Measurements from ENCODE around the gene CDHR2. TPM values are rescaled to one million over a fixed set of nuclear protein-coding genes. Genes with fewer than 3 reads are reported as not detected.

The CDHR2 gene
- total and polyA plus RNA-seq, 2 of the 13 experiments (the other 11 are each of a cell fraction or from before 2014, with no cell fraction given) = 17.9 to 20.9 TPM

GRCh38 chr5:176515396-176515795 lies 33.7 kb upstream of the CDHR2 start:
- Histone ChIP-seq H3K9me3 (ENCODE audit: low read length) (no peaks in the 10 kb centered on the region), H3K27me3 (ENCODE audit: control insufficient read depth in 1 of 2, insufficient read depth in 2 of 2, low read length in 2 of 2) (peaks cover 0 to 2% of the 10 kb centered on the region in 2 experiments; a peak in 2 of 5 replicates), H3K36me3 (replicated peaks in 1 of 2; ENCODE audit: control insufficient read depth in 1 of 2, insufficient read depth in 2 of 2, low read length in 2 of 2) (no peaks in the 10 kb centered on the region), H2AFZ (ENCODE audit: low read length) (no peak overlapping the region), H3K79me2 (ENCODE audit: insufficient read depth, low read length) (no peaks in the 10 kb centered on the region), H3K4me2 (ENCODE audit: low read depth, low read length) (no peak overlapping the region), H3K27ac (ENCODE audit: extremely low read length, insufficient read depth, low read length) (no peak overlapping the region), H3K9ac (ENCODE audit: insufficient read depth, low read depth, low read length) (no peak overlapping the region), H3K4me1 (ENCODE audit: insufficient read depth, low read length) (peaks cover 14% of the 10 kb centered on the region), H4K20me1 (ENCODE audit: insufficient read depth, low read length) (no peaks in the 10 kb centered on the region), H3K4me3 (replicated peaks in 1 of 3; ENCODE audit: insufficient read depth in 1 of 3, low read depth in 2 of 3, low read length in 3 of 3) (no peak overlapping the region)
- FAIRE-seq (no peak), DNase-seq (ENCODE audit: low spot score) (no peak), ATAC-seq (no peak)
- no TSS peak for BruUV-seq (replicated peaks)
- ChIA-PET CTCF (ENCODE audit: low intra/inter-chr PET ratio, low total read pairs) (no interaction called here), POLR2A (no interaction called here)
- intact Hi-C loops (cut with micrococcal nuclease; ENCODE audit: unreplicated experiment) = no loop called here
- TF ChIP-seq SP2 (CRISPR knock-in tag; IDR thresholded peaks at IDR 0.05) (no peak), MEIS1 (CRISPR knock-in tag; IDR thresholded peaks at IDR 0.05; ENCODE audit: borderline replicate concordance) (no peak), EED (CRISPR knock-in tag; IDR thresholded peaks at IDR 0.05) (no peak), FOXK2 (IDR thresholded peaks at IDR 0.05) (no peak)
- 46% methylated on average over 4 of the region's 4 CpGs for whole genome bisulfite sequencing (ENCODE audit: low lambda C conversion rate)
- in situ Hi-C loops (cut with HindIII; ENCODE audit: extremely low pct_ligation_motif_present, low pct_unique_long_range_greater_than_20kb) = no loop called here

- intact Hi-C loops (cut with micrococcal nuclease; ENCODE audit: unreplicated experiment) = no loop called here
- no peaks in the 10 kb centered on the region for H3K9me3 ChIP-seq (ENCODE audit: low read length)
- WGBS (ENCODE audit: low lambda C conversion rate) = 40% methylated on average over 7 of the region's 7 CpGs
- no peak overlapping the region for H3K4me3 ChIP-seq (replicated peaks in 1 of 3; ENCODE audit: insufficient read depth in 1 of 3, low read depth in 2 of 3, low read length in 3 of 3)
- no peak overlapping the region for H3K9ac ChIP-seq (ENCODE audit: insufficient read depth, low read depth, low read length)
- H3K27me3 ChIP-seq (ENCODE audit: control insufficient read depth in 1 of 2, insufficient read depth in 2 of 2, low read length in 2 of 2) = peaks cover 0 to 8% of the 10 kb centered on the region in 2 experiments; a peak in 1 of 5 replicates
- in situ Hi-C loops (cut with HindIII; ENCODE audit: extremely low pct_ligation_motif_present, low pct_unique_long_range_greater_than_20kb) = no loop called here
- no peaks in the 10 kb centered on the region for H4K20me1 ChIP-seq (ENCODE audit: insufficient read depth, low read length)
- H2AFZ ChIP-seq (ENCODE audit: low read length) = no peak overlapping the region
- H3K36me3 ChIP-seq (replicated peaks in 1 of 2; ENCODE audit: control insufficient read depth in 1 of 2, insufficient read depth in 2 of 2, low read length in 2 of 2) = no peaks in the 10 kb centered on the region
- ATAC-seq = no peak
- no peak overlapping the region for H3K27ac ChIP-seq (ENCODE audit: extremely low read length, insufficient read depth, low read length)
- H3K79me2 ChIP-seq (ENCODE audit: insufficient read depth, low read length) = no peaks in the 10 kb centered on the region
- ChIA-PET POLR2A (no interaction called here), CTCF (ENCODE audit: low intra/inter-chr PET ratio, low total read pairs) (no interaction called here)
- no TSS peak for BruUV-seq (replicated peaks)
- FAIRE-seq = no peak
- 0 out of 2 replicates have a peak overlapping the region, but pooled peaks have one; percentile 3 for H3K4me2 ChIP-seq (ENCODE audit: low read depth, low read length)
- DNase-seq (ENCODE audit: low spot score) = no peak
- H3K4me1 ChIP-seq (ENCODE audit: insufficient read depth, low read length) = peaks cover 29% of the 10 kb centered on the region
- TF ChIP-seq GLMP (CRISPR knock-in tag; IDR thresholded peaks at IDR 0.05; ENCODE audit: borderline replicate concordance) = no peak
- TF ChIP-seq CHD4 (IDR thresholded peaks at IDR 0.05; ENCODE audit: borderline replicate concordance, low read length) = no peak
- TF ChIP-seq MAZ (IDR thresholded peaks at IDR 0.05; ENCODE audit: borderline replicate concordance, low read depth, low read length) = no peak
- TF ChIP-seq MAZ (CRISPR knock-in tag; IDR thresholded peaks at IDR 0.05; ENCODE audit: low read depth) = no peak
- no peak for TF ChIP-seq ZBTB4 (CRISPR knock-in tag; IDR thresholded peaks at IDR 0.05; ENCODE audit: borderline replicate concordance)
- TF ChIP-seq SOX6 (IDR thresholded peaks at IDR 0.05) = no peak
- TF ChIP-seq SOX6 (CRISPR knock-in tag; IDR thresholded peaks at IDR 0.05) = no peak
- TF ChIP-seq MED8 (CRISPR knock-in tag; IDR thresholded peaks at IDR 0.05; ENCODE audit: insufficient replicate concordance) = no peak
- TF ChIP-seq YEATS4 (CRISPR knock-in tag; IDR thresholded peaks at IDR 0.05; ENCODE audit: borderline replicate concordance) = no peak
- TF ChIP-seq ZNF619 (CRISPR knock-in tag; IDR thresholded peaks at IDR 0.05) = no peak
- no peak for TF ChIP-seq TBL1XR1 (IDR thresholded peaks at IDR 0.05; ENCODE audit: borderline replicate concordance, low read length, partially characterized antibody)
These were observed 32.0 kb upstream of the CDHR2 start for GRCh38 chr5:176517053-176517661.

Data from HepG2 (cell line).